HepG2 (cell line): ENCODE measurements around the gene RTP3. TPM values are rescaled to one million over a fixed set of nuclear protein-coding genes. Genes with fewer than 3 reads are reported as not detected.

Experiments used
- ATAC-seq: fragments of 200-7000 bp; cut with Tn5 transposase; 3 replicates; pipeline ENCODE4 v1.9.1; 2020; ENCODE audit warnings: mild to moderate bottlenecking, moderate library complexity
- BruUV-seq: library from RNA; stranded (reverse); fragments of 400-500 nt; replicated peaks from 2 replicates; lab custom pipeline; 2021; lab: Mats Ljungman, UMichigan
- CTCF ChIA-PET: fragments of 300-600 bp; formaldehyde crosslinking; extraction: SDS; loops from one replicate; lab custom pipeline; 2021; ENCODE audit warnings: low total read pairs, inconsistent platforms, low intra/inter-chr PET ratio; lab: Yijun Ruan, JAX
- POLR2A ChIA-PET: fragments of 350-600 bp; sonication (Branson Sonifier 250); formaldehyde crosslinking; loops from one replicate; lab custom pipeline; 2020; ENCODE audit warnings: antibody characterized with exemption, inconsistent platforms; lab: Yijun Ruan, JAX
- DNase-seq: peaks from one replicate; pipeline ENCODE4 v3.0.0-alpha.2; 2015; ENCODE audit warnings: low spot score
- FAIRE-seq: peaks from 3 replicates; lab custom pipeline; 2011; peaks lifted over from hg19 to GRCh38; lab: Jason Lieb, UNC
- H2AFZ ChIP-seq: one replicate; pipeline ENCODE4 v1.6.1; 2011; ENCODE audit warnings: low read length, inconsistent platforms
- H3K27ac ChIP-seq: fragments of 300-600 bp; 3 replicates; pipeline ENCODE4 v1.8.0; 2011; ENCODE audit warnings: mixed run types, mild to moderate bottlenecking, mixed read lengths, low read length, inconsistent platforms; ENCODE audit not compliant: insufficient read depth; ENCODE audit errors: extremely low read length
- H3K27me3 ChIP-seq, 2 experiments: fragments of 200-600 bp in 1 of 2; 2 replicates in 1 of 2; 3 replicates in 1 of 2; pipeline versions ENCODE4 v1.6.0 to v1.8.0; 2011; ENCODE audit warnings: low read length in 2 of 2, mild to moderate bottlenecking in 2 of 2, moderate library complexity in 2 of 2, inconsistent platforms in 1 of 2; ENCODE audit not compliant: insufficient read depth in 2 of 2, control insufficient read depth in 1 of 2
- H3K36me3 ChIP-seq, 2 experiments: fragments of 200-600 bp in 1 of 2; replicated peaks in 1 of 2; 2 replicates in 1 of 2; 3 replicates in 1 of 2; pipeline versions ENCODE4 v1.5.1 to v1.8.0; 2011; ENCODE audit warnings: low read length in 2 of 2, inconsistent platforms in 1 of 2; ENCODE audit not compliant: insufficient read depth in 2 of 2, control insufficient read depth in 1 of 2
- H3K4me1 ChIP-seq: 2 replicates; pipeline ENCODE4 v1.5.1; 2012; ENCODE audit warnings: low read length, inconsistent platforms; ENCODE audit not compliant: insufficient read depth
- H3K4me2 ChIP-seq: 2 replicates; pipeline ENCODE4 v1.6.0; 2011; ENCODE audit warnings: low read depth, low read length, inconsistent platforms
- H3K4me3 ChIP-seq, 3 experiments: fragments of 200-600 bp in 1 of 3; sonication (generic), shearing (Covaris generic) in 1 of 3; replicated peaks in 1 of 3; 2 replicates each; pipeline ENCODE4 v1.5.1; 2011 to 2016; ENCODE audit warnings: low read length in 3 of 3, inconsistent platforms in 2 of 3, low read depth in 2 of 3, mild to moderate bottlenecking in 2 of 3, control low read depth in 1 of 3, mixed read lengths in 1 of 3; ENCODE audit not compliant: insufficient read depth in 1 of 3
- H3K79me2 ChIP-seq: one replicate; pipeline ENCODE4 v1.6.1; 2011; ENCODE audit warnings: low read length, inconsistent platforms; ENCODE audit not compliant: insufficient read depth
- H3K9ac ChIP-seq: 2 replicates; pipeline ENCODE4 v1.6.0; 2011; ENCODE audit warnings: mild to moderate bottlenecking, low read depth, low read length, inconsistent platforms; ENCODE audit not compliant: insufficient read depth
- H3K9me3 ChIP-seq: 2 replicates; pipeline ENCODE4 v1.5.1; 2012; ENCODE audit warnings: mild to moderate bottlenecking, low read length
- H4K20me1 ChIP-seq: 2 replicates; pipeline ENCODE4 v1.6.0; 2011; ENCODE audit warnings: inconsistent platforms, mild to moderate bottlenecking, low read length, moderate library complexity; ENCODE audit not compliant: insufficient read depth
- NFRKB ChIP-seq: fragments of 450-650 bp; IDR thresholded peaks from 2 replicates; pipeline ENCODE4 v1.6.1; 2017
- NR2F1 ChIP-seq, 2 experiments: fragments of 450-650 bp in 1 of 2; formaldehyde crosslinking in 1 of 2; IDR thresholded peaks; 2 replicates each; pipeline versions ENCODE4 v1.5.0 to v1.6.1; 2016 to 2020; ENCODE audit warnings: mild to moderate bottlenecking in 1 of 2, missing compliant biosample characterization in 1 of 2, missing genetic modification reagents in 1 of 2, moderate library complexity in 1 of 2
- PHF20 ChIP-seq: sonication (generic); formaldehyde crosslinking; IDR thresholded peaks from 2 replicates; pipeline ENCODE4 v1.5.0; 2020; ENCODE audit warnings: mild to moderate bottlenecking, missing genetic modification reagents
- PRDM10 ChIP-seq: sonication (generic); formaldehyde crosslinking; IDR thresholded peaks from 2 replicates; pipeline ENCODE4 v1.4.0; 2020; ENCODE audit warnings: low read depth, missing genetic modification reagents
- ZNF33B ChIP-seq: sonication (generic); formaldehyde crosslinking; IDR thresholded peaks from 2 replicates; pipeline ENCODE4 v1.5.1; 2020; ENCODE audit warnings: mild to moderate bottlenecking, missing genetic modification reagents
- ZNF550 ChIP-seq: sonication (generic); formaldehyde crosslinking; IDR thresholded peaks from 2 replicates; pipeline ENCODE4 v1.4.0; 2020; ENCODE audit warnings: mild to moderate bottlenecking, missing genetic modification reagents, borderline replicate concordance
- ZNF607 ChIP-seq: sonication (generic); formaldehyde crosslinking; IDR thresholded peaks from 2 replicates; pipeline ENCODE4 v1.5.1; 2020; ENCODE audit warnings: missing genetic modification reagents, mild to moderate bottlenecking, borderline replicate concordance
- WGBS: methylation state at CpG from one replicate; pipeline ENCODE4 v1.1.6; 2017; ENCODE audit warnings: low lambda C conversion rate; 5-methylcytosine and 5-hydroxymethylcytosine counted together
- in situ Hi-C: cut with HindIII; loops from 2 replicates; pipeline ENCODE4 v1.10.0; 2017; ENCODE audit warnings: low pct_unique_long_range_greater_than_20kb; ENCODE audit not compliant: extremely low pct_ligation_motif_present
- intact Hi-C: fragments of 100-400 bp; cut with micrococcal nuclease; formaldehyde crosslinking; loops from one replicate; pipeline ENCODE4 v1.10.0; 2022; ENCODE audit not compliant: unreplicated experiment
- polyA plus RNA-seq, 8 experiments: library from polyadenylated mRNA; depleted of rRNA in 3 of 8; stranded (reverse) in 7 of 8; unstranded in 1 of 8; fragments of >200 nt; fragmentation: Illumina TruSeq in 4 of 8; extraction: Trizol in 4 of 8; gene quantifications; 2 replicates each; pipeline versions ENCODE4 v1.2.1 to v1.2.3, GENCODE V29; 2011 to 2016; ENCODE audit warnings: low read depth in 4 of 8, missing spikeins in 1 of 8, mixed read lengths in 1 of 8; ENCODE audit not compliant: insufficient read depth in 1 of 8
- total RNA-seq, 5 experiments: library from RNA; depleted of rRNA; stranded (reverse); fragments of >200 nt; fragmentation: Illumina TruSeq; extraction: Trizol; gene quantifications; 2 replicates each; pipeline ENCODE4 v1.2.3, GENCODE V29; 2016; ENCODE audit warnings: low read depth in 1 of 5
- TF ChIP-seq, protein P1 (sequence below): fragments of 450-650 bp; IDR thresholded peaks from 2 replicates; pipeline ENCODE4 v1.6.1; 2017
- TF ChIP-seq, protein P2 (sequence below): sonication (generic); formaldehyde crosslinking; IDR thresholded peaks from 2 replicates; pipeline ENCODE4 v1.9.0; 2021; ENCODE audit warnings: missing genetic modification reagents, borderline replicate concordance

RTP3 gene
- total and polyA plus RNA-seq, 2 of the 13 experiments (the other 11 are each of a cell fraction or from before 2014, with no cell fraction given), result 0.09 TPM; not detected in 1

DNA sequence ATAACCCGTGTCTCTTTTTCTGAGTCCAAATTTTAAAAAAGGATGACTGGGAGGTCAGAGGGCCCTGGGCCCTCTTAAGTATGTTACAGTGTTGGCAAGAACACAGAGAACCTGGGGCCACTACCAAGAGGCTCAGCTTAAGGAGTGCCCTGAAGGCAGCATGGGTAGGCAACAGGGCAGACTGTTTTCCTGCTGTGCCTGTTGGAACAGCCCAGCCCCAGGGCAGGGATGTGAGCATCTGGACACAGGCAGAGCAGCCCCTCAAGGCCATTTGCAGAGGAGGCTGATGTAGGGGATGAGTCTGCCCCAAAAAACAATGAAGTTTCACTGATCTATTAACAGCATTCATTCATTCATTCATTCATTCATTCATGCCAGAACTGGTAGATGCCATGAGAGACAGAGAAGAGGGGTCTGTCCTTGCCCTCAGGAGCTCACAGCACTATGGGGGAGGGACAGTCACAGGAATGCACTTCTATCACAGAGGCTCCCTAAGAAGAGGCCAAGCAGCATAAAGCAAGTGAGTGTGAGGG is 30.8 kb upstream of the RTP3 start:
- Histone ChIP-seq H4K20me1 (no peaks in the 10 kb centered on the region), H3K79me2 (no peaks in the 10 kb centered on the region), H3K4me2 (no peak overlapping the region), H3K36me3 (no peaks in the 10 kb centered on the region), H3K4me1 (no peaks in the 10 kb centered on the region), H2AFZ (no peak overlapping the region), H3K9me3 (no peaks in the 10 kb centered on the region), H3K4me3 (no peak overlapping the region), H3K27me3 (peaks cover 2 to 3% of the 10 kb centered on the region in 2 experiments; a peak in 2 of 5 replicates), H3K27ac (no peak overlapping the region), H3K9ac (no peak overlapping the region)
- ChIA-PET POLR2A (no interaction called here), CTCF (no interaction called here)
- intact Hi-C loops, result no loop called here
- DNase-seq (no peak), FAIRE-seq (no peak), ATAC-seq (no peak)
- WGBS, result 3% methylated on average over 1 of the region's 1 CpG
- in situ Hi-C loops, result no loop called here
- TF ChIP-seq PRDM10 (CRISPR knock-in tag), result no peak
- no peak for TF ChIP-seq PHF20 (CRISPR knock-in tag)
- TF ChIP-seq ZNF607 (CRISPR knock-in tag), result no peak
- TF ChIP-seq, protein P1, sequence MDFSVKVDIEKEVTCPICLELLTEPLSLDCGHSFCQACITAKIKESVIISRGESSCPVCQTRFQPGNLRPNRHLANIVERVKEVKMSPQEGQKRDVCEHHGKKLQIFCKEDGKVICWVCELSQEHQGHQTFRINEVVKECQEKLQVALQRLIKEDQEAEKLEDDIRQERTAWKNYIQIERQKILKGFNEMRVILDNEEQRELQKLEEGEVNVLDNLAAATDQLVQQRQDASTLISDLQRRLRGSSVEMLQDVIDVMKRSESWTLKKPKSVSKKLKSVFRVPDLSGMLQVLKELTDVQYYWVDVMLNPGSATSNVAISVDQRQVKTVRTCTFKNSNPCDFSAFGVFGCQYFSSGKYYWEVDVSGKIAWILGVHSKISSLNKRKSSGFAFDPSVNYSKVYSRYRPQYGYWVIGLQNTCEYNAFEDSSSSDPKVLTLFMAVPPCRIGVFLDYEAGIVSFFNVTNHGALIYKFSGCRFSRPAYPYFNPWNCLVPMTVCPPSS, result no peak
- TF ChIP-seq NFRKB, result no peak
- no peak for TF ChIP-seq ZNF33B (CRISPR knock-in tag)
- TF ChIP-seq, protein P2, sequence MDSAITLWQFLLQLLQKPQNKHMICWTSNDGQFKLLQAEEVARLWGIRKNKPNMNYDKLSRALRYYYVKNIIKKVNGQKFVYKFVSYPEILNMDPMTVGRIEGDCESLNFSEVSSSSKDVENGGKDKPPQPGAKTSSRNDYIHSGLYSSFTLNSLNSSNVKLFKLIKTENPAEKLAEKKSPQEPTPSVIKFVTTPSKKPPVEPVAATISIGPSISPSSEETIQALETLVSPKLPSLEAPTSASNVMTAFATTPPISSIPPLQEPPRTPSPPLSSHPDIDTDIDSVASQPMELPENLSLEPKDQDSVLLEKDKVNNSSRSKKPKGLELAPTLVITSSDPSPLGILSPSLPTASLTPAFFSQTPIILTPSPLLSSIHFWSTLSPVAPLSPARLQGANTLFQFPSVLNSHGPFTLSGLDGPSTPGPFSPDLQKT, result no peak
- TF ChIP-seq ZNF550 (CRISPR knock-in tag), result no peak
- no peak for TF ChIP-seq NR2F1 (CRISPR knock-in tag; IDR thresholded peaks at IDR 0.05)
- no TSS peak for BruUV-seq
